HS-5 (cell line): ENCODE measurements around the gene TRERF1.
"Not testable (repeated sequence)": the region's sequence is repeated elsewhere in the genome, so short reads cannot be mapped to it uniquely, and the experiment has no call there.

Experiments
- DNase-seq: peaks from one replicate; pipeline ENCODE4 v3.0.0-alpha.2; 2012; ENCODE audit warnings: low read depth

Gene TRERF1

GRCh38 chr6:42449917-42450476 is 1.7 kb downstream of the TRERF1 start:
- no peak for DNase-seq

- no peak for DNase-seq
Observed at GRCh38 chr6:42448927-42449659, 2.6 kb downstream of the TRERF1 start.

- DNase-seq = no peak
Observed at GRCh38 chr6:42448391-42448790, 3.3 kb downstream of the TRERF1 start.

- no peak for DNase-seq
Observed at GRCh38 chr6:42446996-42447395, 4.7 kb downstream of the TRERF1 start.

- no peak for DNase-seq
Observed at GRCh38 chr6:42446370-42446769, 5.4 kb downstream of the TRERF1 start.

- DNase-seq = not testable (repeated sequence)
Observed at GRCh38 chr6:42445955-42446354, 5.8 kb downstream of the TRERF1 start.

- DNase-seq = no peak
Observed at GRCh38 chr6:42443312-42444060, 8.2 kb downstream of the TRERF1 start.

GRCh38 chr6:42441697-42442081 is 10.0 kb downstream of the TRERF1 start:
- no peak for DNase-seq

- no peak for DNase-seq
Observed at GRCh38 chr6:42440778-42441696, 10.7 kb downstream of the TRERF1 start.

GRCh38 chr6:42440027-42440426 is 11.7 kb downstream of the TRERF1 start:
- DNase-seq = no peak

- no peak for DNase-seq
Observed at GRCh38 chr6:42436825-42437224, 14.9 kb downstream of the TRERF1 start.

- DNase-seq = no peak
Observed at GRCh38 chr6:42434237-42434636, 17.5 kb downstream of the TRERF1 start.

GRCh38 chr6:42433409-42433808 is 18.3 kb downstream of the TRERF1 start:
- DNase-seq = no peak

- no peak for DNase-seq
Observed at GRCh38 chr6:42431877-42432276, 19.8 kb downstream of the TRERF1 start.

GRCh38 chr6:42431356-42431755 is 20.4 kb downstream of the TRERF1 start:
- no peak for DNase-seq

GRCh38 chr6:42429836-42430235 is 21.9 kb downstream of the TRERF1 start:
- no peak for DNase-seq

GRCh38 chr6:42429042-42429585 is 22.6 kb downstream of the TRERF1 start:
- DNase-seq = no peak

GRCh38 chr6:42428326-42429041 is 23.2 kb downstream of the TRERF1 start:
- no peak for DNase-seq

GRCh38 chr6:42427871-42428270 is 23.9 kb downstream of the TRERF1 start:
- no peak for DNase-seq

- no peak for DNase-seq
Observed at GRCh38 chr6:42426191-42426590, 25.5 kb downstream of the TRERF1 start.

- DNase-seq = no peak
Observed at GRCh38 chr6:42424906-42425474, 26.7 kb downstream of the TRERF1 start.
